CMK (cell line): ENCODE results near the gene ARHGEF38.

Experiments
- DNase-seq: peaks from one replicate; pipeline ENCODE4 v3.0.0-alpha.2; 2010; ENCODE audit warnings: low read depth

The ARHGEF38 gene

GRCh38 chr4:105613306-105613705, 60.9 kb downstream of the ARHGEF38 start:
- no peak for DNase-seq

GRCh38 chr4:105619188-105619931, 66.9 kb downstream of the ARHGEF38 start:
- no peak for DNase-seq

DNA sequence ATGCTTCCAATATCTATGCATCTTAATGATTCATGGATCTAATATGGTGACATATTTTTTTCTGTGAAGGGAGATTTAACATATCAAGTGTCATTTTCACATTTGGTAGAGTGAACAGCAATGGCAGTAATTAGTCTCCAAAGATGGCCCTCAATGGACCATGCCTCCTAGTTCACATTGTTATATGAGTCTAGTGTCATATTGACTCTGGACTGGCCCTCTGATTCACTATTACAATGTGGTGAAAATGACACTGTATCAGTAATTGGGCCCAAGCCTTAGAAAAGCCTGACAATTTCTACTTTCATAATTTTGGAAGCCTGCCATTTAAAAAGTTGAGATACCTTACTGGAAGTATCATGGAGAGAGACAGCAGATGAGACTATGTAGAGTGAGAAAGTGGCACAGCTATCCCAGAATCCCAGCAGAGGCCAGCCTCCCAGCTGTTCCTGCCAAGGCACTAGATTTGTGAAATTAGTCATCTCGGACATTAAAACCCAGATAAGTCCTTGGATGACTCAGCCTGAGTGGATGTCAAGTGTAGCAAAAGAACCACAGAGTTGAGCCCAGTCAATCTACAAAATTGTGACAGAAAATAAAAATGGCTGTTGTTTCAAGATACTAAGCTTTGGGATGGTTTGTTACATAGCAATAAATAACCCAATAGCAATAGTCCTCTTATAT, 68.4 kb downstream of the ARHGEF38 start:
- DNase-seq = no peak

DNA sequence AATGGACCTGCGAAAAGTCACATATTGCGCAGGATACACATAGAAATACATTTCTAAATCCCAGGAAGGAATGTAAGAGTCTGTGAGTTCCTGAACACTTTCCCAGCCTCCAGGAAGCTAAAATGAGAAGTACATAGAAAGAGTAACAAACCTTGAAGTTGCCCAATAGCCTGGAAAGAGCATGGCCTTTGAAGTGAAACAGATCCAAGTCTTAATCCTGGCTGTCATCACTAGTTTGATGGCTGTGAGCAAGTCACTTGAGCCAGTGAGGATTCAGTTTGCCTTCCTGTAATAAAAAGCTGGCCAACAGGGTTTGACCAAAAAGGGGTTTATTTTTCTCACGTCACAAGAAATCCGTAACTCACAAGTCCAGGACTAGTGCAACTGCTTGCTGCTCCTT, 69.8 kb downstream of the ARHGEF38 start:
- no peak for DNase-seq

DNA sequence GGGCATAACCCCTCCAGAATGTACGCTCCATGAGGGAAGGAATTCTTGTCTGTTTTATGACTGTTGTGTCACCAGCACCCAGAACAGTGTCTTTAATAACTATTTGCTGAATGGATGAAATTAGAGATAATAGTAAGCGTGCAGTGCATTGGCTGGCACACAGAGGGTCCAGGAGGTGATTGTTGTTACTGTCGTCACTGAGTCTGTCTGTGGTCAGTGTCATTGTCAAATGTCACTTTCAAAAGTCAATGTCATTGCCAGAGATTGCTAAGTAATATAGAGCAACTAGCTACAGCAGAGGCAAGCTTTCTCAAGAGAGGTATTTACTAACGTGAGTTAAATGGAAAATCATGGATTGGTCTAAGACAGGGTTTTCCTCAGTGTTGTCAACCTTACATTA, 70.7 kb downstream of the ARHGEF38 start:
- no peak for DNase-seq

- DNase-seq = no peak
Observed at GRCh38 chr4:105624530-105624929, 72.1 kb downstream of the ARHGEF38 start.

GRCh38 chr4:105625214-105625613, 72.8 kb downstream of the ARHGEF38 start:
- no peak for DNase-seq

GRCh38 chr4:105626846-105627245, 74.4 kb downstream of the ARHGEF38 start:
- no peak for DNase-seq

GRCh38 chr4:105627620-105628019, 75.2 kb downstream of the ARHGEF38 start:
- no peak for DNase-seq

GRCh38 chr4:105630670-105631655, 78.5 kb downstream of the ARHGEF38 start:
- DNase-seq = no peak

GRCh38 chr4:105631818-105632400, 79.5 kb downstream of the ARHGEF38 start:
- no peak for DNase-seq

- no peak for DNase-seq
Observed at GRCh38 chr4:105632599-105632998, 80.2 kb downstream of the ARHGEF38 start.

DNA sequence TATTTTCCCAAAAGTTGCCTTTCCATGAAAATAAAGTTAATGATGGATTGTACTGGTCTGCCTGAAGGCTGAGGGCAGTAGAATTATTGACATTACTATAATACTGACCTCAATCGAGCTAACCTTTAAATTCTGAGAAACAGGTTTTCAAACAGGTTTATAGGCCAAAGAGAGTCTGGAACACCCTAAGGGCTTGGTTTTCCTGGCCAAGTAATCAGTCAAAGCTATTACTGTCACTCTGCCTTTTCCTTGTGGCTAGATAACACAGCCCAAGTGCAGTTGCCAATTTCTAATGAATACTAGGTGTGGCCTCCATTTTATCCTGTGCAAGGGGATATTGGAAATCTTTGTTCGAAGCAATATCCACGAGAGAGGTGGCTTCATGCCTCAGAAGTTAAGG, 80.8 kb downstream of the ARHGEF38 start:
- no peak for DNase-seq

- DNase-seq = no peak
Observed at GRCh38 chr4:105634402-105635080, 82.1 kb downstream of the ARHGEF38 start.

GRCh38 chr4:105637408-105638176, 85.2 kb downstream of the ARHGEF38 start:
- DNase-seq = no peak

DNA sequence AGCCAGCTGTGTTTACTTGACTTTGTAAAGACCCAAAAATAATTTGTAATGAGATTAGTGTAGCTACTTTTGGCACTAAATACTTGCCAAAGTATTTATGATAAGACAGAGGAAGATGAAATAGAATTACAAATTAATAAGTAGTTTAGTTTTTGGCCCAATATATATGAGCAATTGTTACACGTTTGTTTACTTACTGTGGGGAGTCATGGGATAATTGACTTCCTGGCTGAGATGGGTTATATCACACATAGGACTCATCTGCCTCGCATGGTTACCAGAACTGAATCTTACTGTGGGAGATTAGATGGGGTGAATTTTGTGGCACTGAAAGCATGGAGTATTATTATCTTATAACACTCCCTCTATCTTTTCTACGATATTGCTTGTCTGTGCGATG, 89.4 kb downstream of the ARHGEF38 start:
- no peak for DNase-seq

GRCh38 chr4:105644257-105644656, 91.8 kb downstream of the ARHGEF38 start:
- DNase-seq = no peak

- DNase-seq = no peak
Observed at GRCh38 chr4:105645440-105645839, 93.0 kb downstream of the ARHGEF38 start.

GRCh38 chr4:105650190-105650589, 97.8 kb downstream of the ARHGEF38 start:
- DNase-seq = no peak

GRCh38 chr4:105651884-105652283, 99.5 kb downstream of the ARHGEF38 start:
- no peak for DNase-seq
